Gastrocnemius medialis (tissue), 4 donors: ENCODE data around the gene C1orf210. TPM values are rescaled to one million over a fixed set of nuclear protein-coding genes. Genes with fewer than 3 reads are reported as not detected.

Experiments used
- ATAC-seq, 2 donors: fragments of 150-250 bp; one replicate each; pipeline ENCODE4 v1.9.1; 2016
- DNase-seq, 2 donors: peaks; one replicate each; pipeline ENCODE4 v3.0.0-alpha.2; 2019
- H3K27ac ChIP-seq, 4 donors: fragments of 200-600 bp; sonication (generic); 1 replicate in 1 of 4; 2 replicates in 3 of 4; pipeline ENCODE4 v1.5.1; 2016 to 2018; ENCODE audit warnings: mild to moderate bottlenecking in 2 of 4, moderate library complexity in 1 of 4
- H3K27me3 ChIP-seq, 3 donors: fragments of 200-600 bp; sonication (generic) in 2 of 3; 1 replicate in 1 of 3; 2 replicates in 2 of 3; pipeline versions ENCODE4 v1.5.1 to v1.6.0; 2016 to 2019; ENCODE audit warnings: mild to moderate bottlenecking in 1 of 3, moderate library complexity in 1 of 3
- H3K36me3 ChIP-seq, 2 donors: fragments of 200-600 bp; sonication (generic) in 1 of 2; one replicate each; pipeline ENCODE4 v1.5.1; 2017 to 2018
- H3K4me1 ChIP-seq, 2 donors: fragments of 200-600 bp; sonication (generic) in 1 of 2; one replicate each; pipeline ENCODE4 v1.5.1; 2016 to 2017; ENCODE audit warnings: mild to moderate bottlenecking in 2 of 2
- H3K4me3 ChIP-seq, 4 donors: fragments of 200-600 bp; sonication (generic) in 3 of 4; 1 replicate in 1 of 4; 2 replicates in 3 of 4; pipeline ENCODE4 v1.5.1; 2016 to 2019; ENCODE audit warnings: mild to moderate bottlenecking in 2 of 4
- H3K9me3 ChIP-seq, 3 donors: fragments of 200-600 bp; sonication (generic) in 2 of 3; 1 replicate in 1 of 3; 2 replicates in 2 of 3; pipeline ENCODE4 v1.5.1; 2016 to 2019
- CTCF ChIP-seq, 5 experiments: fragments of 450-650 bp in 3 of 5; fragments of 200-600 bp in 2 of 5; sonication (generic) in 2 of 5; IDR thresholded peaks in 4 of 5; conservative IDR thresholded peaks in 1 of 5; 1 replicate in 4 of 5; 2 replicates in 1 of 5; pipeline ENCODE4 v1.5.1; 2016 to 2019; ENCODE audit warnings: antibody characterized with exemption in 5 of 5, mild to moderate bottlenecking in 3 of 5, moderate library complexity in 3 of 5
- POLR2A ChIP-seq, 2 donors: fragments of 450-650 bp; IDR thresholded peaks; one replicate each; pipeline ENCODE4 v1.6.1; 2017; ENCODE audit warnings: antibody characterized with exemption in 2 of 2, mild to moderate bottlenecking in 2 of 2, moderate library complexity in 2 of 2
- in situ Hi-C, 4 donors: fragments of 200-750 bp; cut with MboI; loops; one replicate each; pipeline versions ENCODE4 v1.15.0 to v1.8.0; 2017; ENCODE audit warnings: low sequenced_read_pairs in 4 of 4
- intact Hi-C: fragments of 100-400 bp; cut with DNase I; formaldehyde crosslinking; loops from one replicate; pipeline ENCODE4 v1.15.1; 2023; ENCODE audit warnings: low total_unique reads
- total RNA-seq, 4 donors: library from RNA; depleted of rRNA; stranded (reverse); fragments of >200 nt; gene quantifications; one replicate each; pipeline versions ENCODE4 v1.1.0 to v1.2.3, GENCODE V29; 2016

C1orf210 gene
- total RNA-seq = under 1 TPM in 1 of 4 donors, not detected in 3; 0.27 TPM

DNA sequence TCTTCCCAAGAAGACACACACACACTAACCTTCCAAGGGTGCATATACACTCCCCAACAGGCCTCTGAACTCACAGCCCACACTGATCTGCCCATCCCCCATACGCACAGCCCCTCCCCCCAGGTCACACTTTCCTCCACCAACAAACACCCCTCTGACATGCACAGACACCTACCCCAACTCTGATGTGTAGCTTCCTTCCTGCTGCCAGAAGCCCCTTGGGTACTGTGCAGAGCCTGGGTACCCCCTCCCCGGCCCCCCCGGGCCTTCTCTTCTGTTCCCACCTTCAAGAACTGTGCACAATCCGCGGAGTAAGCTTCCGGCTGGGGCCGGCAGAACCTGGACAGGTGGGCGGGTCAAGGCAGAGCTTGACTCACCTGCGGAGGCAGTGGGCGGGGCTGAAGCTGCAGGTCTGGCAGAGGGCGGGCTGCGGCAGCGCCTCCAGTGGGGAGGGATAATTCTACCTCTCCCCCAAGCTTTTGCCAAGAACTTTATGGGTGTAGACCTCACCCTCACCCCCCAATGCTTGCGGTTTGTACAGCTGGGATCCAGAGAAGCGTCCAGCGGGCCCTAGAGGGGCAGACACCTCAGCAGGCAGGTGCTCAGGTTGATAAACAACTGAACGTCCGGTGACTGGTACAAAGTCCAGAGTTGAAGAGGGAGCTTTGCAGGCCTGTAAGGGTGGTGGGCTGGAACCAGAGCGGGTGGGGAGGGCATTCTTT lies at the start of gene C1orf210:
Gene C1orf210 (minus strand): TSS at position 313 of the 722 bp plus-strand sequence. CDS start 2,311 bp downstream, outside the sequence.
- no peak within 1 kb of the TSS for H3K4me3 ChIP-seq
- no peak for DNase-seq
- no peaks in the 10 kb centered on the region for H3K36me3 ChIP-seq
- intact Hi-C loops = no loop called here
- H3K27me3 ChIP-seq = peaks cover 0 to 2% (median 0%) of the 10 kb centered on the region in 3 donors
- ATAC-seq = no peak
- H3K9me3 ChIP-seq = no peaks in the 10 kb centered on the region
- TF ChIP-seq CTCF (IDR thresholded peaks at IDR 0.05 in 4 of 5, conservative IDR thresholded peaks at IDR 0.05 in 1 of 5) (no peak), POLR2A (IDR thresholded peaks at IDR 0.05) (no peak)
- H3K4me1 ChIP-seq = no peaks in the 10 kb centered on the region
- H3K27ac ChIP-seq = no peak within 1 kb of the TSS
- in situ Hi-C loops = no loop called here

DNA sequence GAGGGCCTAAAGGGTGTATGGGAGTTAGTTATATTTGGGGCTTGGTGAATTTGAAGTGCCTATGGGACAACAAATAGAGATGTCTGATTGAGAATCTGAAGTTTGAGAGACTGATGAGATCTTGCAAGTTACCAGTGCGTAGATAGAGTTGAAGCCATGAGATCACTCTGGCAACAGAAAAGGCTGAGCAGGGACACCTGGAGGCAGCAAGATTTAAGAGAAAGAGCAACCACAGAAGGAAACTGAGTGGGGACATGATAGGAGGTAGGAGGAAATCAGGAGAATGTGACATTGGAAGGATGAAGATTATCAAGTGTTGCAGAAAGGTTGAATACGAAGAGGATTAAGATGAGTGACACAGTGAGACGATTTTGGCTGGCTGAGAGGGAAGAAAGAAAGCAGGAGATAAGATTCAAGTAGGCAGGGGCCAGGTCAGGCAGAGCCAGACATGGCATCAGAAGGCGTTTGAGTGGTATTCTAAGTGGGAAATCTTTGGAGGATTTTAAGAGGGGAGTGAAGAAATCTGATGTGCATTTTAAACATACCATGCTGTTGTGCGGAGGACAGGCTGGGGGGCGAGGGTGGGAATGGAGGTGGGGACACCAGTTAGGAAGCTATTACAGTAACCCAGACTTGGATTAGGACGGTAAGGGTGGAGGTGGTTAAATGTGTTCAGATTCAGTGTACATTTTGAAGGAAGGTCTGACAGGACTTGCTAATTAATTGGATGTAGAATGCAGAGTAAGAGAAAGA lies 49.2 kb upstream of the C1orf210 start:
- Histone ChIP-seq H3K9me3 (no peaks in the 10 kb centered on the region), H3K4me1 (peaks cover 0 to 4% of the 10 kb centered on the region in 2 donors), H3K27me3 (no peaks in the 10 kb centered on the region), H3K4me3 (no peak overlapping the region), H3K36me3 (no peaks in the 10 kb centered on the region), H3K27ac (no peak overlapping the region)
- ATAC-seq (no peak), DNase-seq (no peak)
- intact Hi-C loops (no loop called here), in situ Hi-C loops (no loop called here)
- no peak for TF ChIP-seq POLR2A (IDR thresholded peaks at IDR 0.05)
- no peak for TF ChIP-seq CTCF (IDR thresholded peaks at IDR 0.05 in 4 of 5, conservative IDR thresholded peaks at IDR 0.05 in 1 of 5)

DNA sequence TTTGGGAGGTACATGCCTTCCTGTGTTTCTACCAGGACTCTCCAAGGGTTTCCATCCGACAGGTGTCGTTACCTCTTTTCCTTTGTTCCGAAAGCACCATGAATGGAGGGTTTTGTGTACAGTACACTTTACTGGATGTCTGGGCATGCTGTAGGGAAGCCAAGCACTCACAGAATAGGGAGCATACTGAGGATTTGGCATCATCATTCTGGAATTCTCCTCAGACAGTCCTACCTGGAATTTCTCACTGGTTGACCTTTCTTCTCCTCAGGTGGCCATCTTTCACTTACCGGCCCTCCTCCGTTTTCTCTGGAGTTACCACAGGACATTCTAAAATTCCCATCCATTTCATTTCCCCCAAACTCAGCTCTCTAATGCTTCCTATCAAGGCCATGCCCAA lies 46.3 kb upstream of the C1orf210 start:
- no peak for TF ChIP-seq POLR2A (IDR thresholded peaks at IDR 0.05)
- Histone ChIP-seq H3K4me1 (peaks cover 0 to 4% of the 10 kb centered on the region in 2 donors), H3K9me3 (no peaks in the 10 kb centered on the region), H3K4me3 (no peak overlapping the region), H3K27me3 (no peaks in the 10 kb centered on the region), H3K36me3 (no peaks in the 10 kb centered on the region), H3K27ac (no peak overlapping the region)
- ATAC-seq = no peak
- in situ Hi-C loops = no loop called here
- intact Hi-C loops = loop anchor here (1.0 kb wide), 1 partner anchor 41 kb away; no protein-coding TSS in a partner anchor
- DNase-seq = no peak

DNA sequence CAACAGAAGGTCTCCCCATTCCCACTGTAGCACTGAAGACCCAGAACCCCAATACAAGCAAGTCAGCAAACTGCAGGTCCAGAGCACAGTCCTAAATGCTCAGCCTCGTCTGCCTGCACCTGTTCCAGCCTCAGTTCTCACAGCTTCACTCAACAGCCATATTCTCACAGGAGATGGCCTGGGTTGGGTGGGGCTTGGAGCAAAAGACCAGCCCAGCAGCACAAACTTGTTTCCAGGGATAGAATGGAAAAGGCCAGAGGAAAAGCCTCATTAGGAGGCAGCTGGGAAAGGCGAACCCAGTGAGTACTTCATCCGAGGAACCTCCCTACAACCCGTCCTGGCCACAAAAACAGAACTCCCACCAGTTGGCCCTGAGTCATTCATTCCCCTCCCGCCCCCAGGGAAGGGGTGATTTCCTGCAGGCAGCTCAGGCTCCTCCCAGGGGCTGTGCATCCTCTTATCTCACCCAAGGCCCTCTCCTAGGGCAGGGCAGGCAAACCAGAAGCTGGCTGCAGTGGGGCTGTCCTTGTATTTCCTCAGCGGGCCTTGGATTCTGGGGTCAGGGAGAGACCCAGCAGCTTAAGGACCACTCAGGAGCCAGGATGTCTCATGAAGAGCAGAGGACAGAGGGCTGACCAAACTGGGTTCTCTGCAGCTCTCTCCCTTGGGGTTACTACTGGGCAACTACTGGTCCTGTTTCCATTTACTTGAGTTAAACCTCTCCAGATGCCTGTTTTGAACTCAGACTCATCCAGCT lies 44.8 kb upstream of the C1orf210 start:
- Histone ChIP-seq H3K27ac (no peak overlapping the region), H3K4me3 (no peak overlapping the region), H3K36me3 (no peaks in the 10 kb centered on the region), H3K9me3 (no peaks in the 10 kb centered on the region), H3K4me1 (peaks cover 0 to 4% of the 10 kb centered on the region in 2 donors), H3K27me3 (no peaks in the 10 kb centered on the region)
- TF ChIP-seq POLR2A (IDR thresholded peaks at IDR 0.05) = no peak
- in situ Hi-C loops = no loop called here
- ATAC-seq = no peak
- DNase-seq = no peak
- intact Hi-C loops = no loop called here

DNA sequence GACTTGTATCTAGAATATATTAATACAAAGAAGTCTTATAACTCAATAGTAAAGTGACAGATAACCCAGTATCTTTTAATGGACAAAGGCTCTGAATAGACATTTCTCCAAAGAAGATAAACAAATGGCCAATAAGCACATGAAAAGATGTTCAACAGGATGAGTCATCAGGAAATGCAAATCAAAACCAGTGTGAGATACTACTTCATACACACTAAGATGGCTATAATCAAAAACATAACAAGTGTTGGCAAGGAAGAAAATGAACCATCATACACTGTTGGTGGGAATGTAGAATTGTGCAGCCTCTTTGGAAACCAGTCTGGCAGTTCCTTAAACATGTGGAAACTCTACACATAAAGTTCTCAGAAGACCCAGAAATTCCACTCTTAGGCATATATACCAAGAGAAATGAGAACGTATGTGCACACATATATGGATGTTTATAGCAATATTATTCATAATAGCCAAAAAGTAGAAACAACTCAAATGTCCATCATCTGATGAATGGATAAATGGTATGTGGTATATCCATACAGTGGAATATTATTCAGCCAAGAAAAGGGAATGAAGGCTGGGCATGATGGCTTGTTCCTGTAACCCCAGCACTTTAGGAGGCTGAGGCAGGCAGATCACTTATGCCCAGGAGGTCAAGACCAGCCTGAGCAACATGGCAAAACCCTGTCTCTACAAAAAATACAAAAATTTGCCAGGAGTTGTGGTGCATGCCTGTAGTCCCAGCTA lies 42.3 kb upstream of the C1orf210 start:
- in situ Hi-C loops (no loop called here), intact Hi-C loops (no loop called here)
- no peak overlapping the region for H3K27ac ChIP-seq
- peaks cover 0 to 4% of the 10 kb centered on the region in 2 donors for H3K4me1 ChIP-seq
- no peaks in the 10 kb centered on the region for H3K36me3 ChIP-seq
- H3K27me3 ChIP-seq = no peaks in the 10 kb centered on the region
- no peak overlapping the region for H3K4me3 ChIP-seq
- TF ChIP-seq CTCF (IDR thresholded peaks at IDR 0.05 in 4 of 5, conservative IDR thresholded peaks at IDR 0.05 in 1 of 5) (no peak), POLR2A (IDR thresholded peaks at IDR 0.05) (no peak)
- no peak for DNase-seq
- no peak for ATAC-seq
- no peaks in the 10 kb centered on the region for H3K9me3 ChIP-seq
